H1 (cell line): ENCODE measurements around the gene RGS13. TPM values are rescaled to one million over a fixed set of nuclear protein-coding genes. Genes with fewer than 3 reads are reported as not detected.

Experiments used
- CTCF ChIA-PET: fragments of 300-600 bp; sonication (Branson Sonifier 250); formaldehyde crosslinking; loops from one replicate; lab custom pipeline; 2021; ENCODE audit not compliant: partially characterized antibody; lab: Charles Lee
- POLR2A ChIA-PET: fragments of 300-600 bp; sonication (Branson Sonifier 250); formaldehyde crosslinking; loops from one replicate; lab custom pipeline; 2021; ENCODE audit warnings: inconsistent platforms; ENCODE audit not compliant: partially characterized antibody; lab: Charles Lee
- DNase-seq, 2 experiments: peaks; one replicate each; pipeline versions ENCODE4 v3.0.0 to v3.0.0-alpha.2; 2010 to 2022; ENCODE audit warnings: low spot score in 2 of 2, low read depth in 1 of 2, mixed read lengths in 1 of 2
- FAIRE-seq: peaks from 2 replicates; lab custom pipeline; 2011; peaks lifted over from hg19 to GRCh38; lab: Jason Lieb, UNC
- H2AFZ ChIP-seq: 2 replicates; pipeline ENCODE4 v1.8.1; 2012; ENCODE audit warnings: low read length, inconsistent platforms
- H2AK5ac ChIP-seq: 2 replicates; pipeline ENCODE4 v1.6.1; 2013; ENCODE audit warnings: low read depth, low read length
- H2BK120ac ChIP-seq: replicated peaks from 2 replicates; pipeline ENCODE3; 2013; ENCODE audit warnings: low read depth, low read length, inconsistent platforms
- H2BK12ac ChIP-seq: 2 replicates; pipeline ENCODE4 v1.6.1; 2013; ENCODE audit warnings: low read depth, low read length
- H2BK15ac ChIP-seq: 2 replicates; pipeline ENCODE4 v1.6.1; 2013; ENCODE audit warnings: low read length
- H2BK20ac ChIP-seq: 2 replicates; pipeline ENCODE4 v1.6.1; 2013; ENCODE audit warnings: low read length
- H2BK5ac ChIP-seq: 2 replicates; pipeline ENCODE4 v1.6.1; 2013; ENCODE audit warnings: low read depth, low read length
- H3K14ac ChIP-seq: 2 replicates; pipeline ENCODE4 v1.6.1; 2013; ENCODE audit warnings: inconsistent platforms; ENCODE audit not compliant: insufficient read length
- H3K18ac ChIP-seq: 2 replicates; pipeline ENCODE4 v1.6.1; 2013; ENCODE audit warnings: low read length; ENCODE audit errors: extremely low read depth
- H3K23ac ChIP-seq: 2 replicates; pipeline ENCODE4 v1.6.1; 2013; ENCODE audit warnings: inconsistent platforms; ENCODE audit not compliant: insufficient read length
- H3K23me2 ChIP-seq: 2 replicates; pipeline ENCODE4 v1.6.1; 2013; ENCODE audit warnings: low read depth, low read length
- H3K27ac ChIP-seq: 2 replicates; pipeline ENCODE4 v1.6.1; 2011; ENCODE audit warnings: low read depth, low read length, inconsistent platforms
- H3K27me3 ChIP-seq, 4 experiments: replicated peaks in 1 of 4; 1 replicate in 1 of 4; 2 replicates in 3 of 4; pipeline versions ENCODE4 v1.6.1 to v1.8.1; 2011 to 2013; ENCODE audit warnings: low read length in 3 of 4, mild to moderate bottlenecking in 3 of 4, inconsistent platforms in 2 of 4, mixed read lengths in 2 of 4, moderate library complexity in 1 of 4; ENCODE audit not compliant: control insufficient read depth in 3 of 4, insufficient read depth in 3 of 4; ENCODE audit errors: extremely low read depth in 1 of 4
- H3K36me3 ChIP-seq, 4 experiments: 2 replicates each; pipeline versions ENCODE4 v1.6.1 to v1.8.1; 2011 to 2013; ENCODE audit warnings: mild to moderate bottlenecking in 4 of 4, low read length in 3 of 4, moderate library complexity in 2 of 4, control low read depth in 1 of 4, inconsistent platforms in 1 of 4; ENCODE audit not compliant: insufficient read depth in 4 of 4, control insufficient read depth in 2 of 4
- H3K4ac ChIP-seq: replicated peaks from 2 replicates; pipeline ENCODE3; 2013; ENCODE audit warnings: low read length, low read depth, mixed read lengths, inconsistent platforms; ENCODE audit not compliant: insufficient read length
- H3K4me1 ChIP-seq, 4 experiments: replicated peaks in 1 of 4; 1 replicate in 1 of 4; 2 replicates in 3 of 4; pipeline versions ENCODE4 v1.6.1 to v1.8.1; 2011 to 2013; ENCODE audit warnings: low read length in 3 of 4, inconsistent platforms in 2 of 4, mixed read lengths in 1 of 4; ENCODE audit not compliant: insufficient read depth in 4 of 4, control insufficient read depth in 3 of 4
- H3K4me2 ChIP-seq, 2 experiments: 2 replicates each; pipeline versions ENCODE4 v1.6.1 to v1.8.1; 2011 to 2013; ENCODE audit warnings: low read depth in 2 of 2, low read length in 2 of 2, control low read depth in 1 of 2, inconsistent platforms in 1 of 2, mild to moderate bottlenecking in 1 of 2; ENCODE audit not compliant: insufficient read depth in 1 of 2
- H3K4me3 ChIP-seq, 4 experiments: fragments of 200-600, 300-600 bp in 1 of 4; sonication (generic), shearing (Covaris generic), sonication (Bioruptor Twin) in 1 of 4; 2 replicates each; pipeline versions ENCODE4 v1.5.1 to v1.8.1; 2011 to 2016; ENCODE audit warnings: low read length in 4 of 4, low read depth in 3 of 4, control low read depth in 2 of 4, inconsistent platforms in 2 of 4, mild to moderate bottlenecking in 2 of 4, mixed read lengths in 1 of 4, moderate library complexity in 1 of 4; ENCODE audit not compliant: insufficient read depth in 2 of 4; ENCODE audit errors: extremely low read depth in 1 of 4
- H3K56ac ChIP-seq: replicated peaks from 2 replicates; pipeline ENCODE3; 2013; ENCODE audit warnings: low read depth, mild to moderate bottlenecking, mixed read lengths, low read length, inconsistent platforms; ENCODE audit not compliant: insufficient read length
- H3K79me1 ChIP-seq: 2 replicates; pipeline ENCODE4 v1.6.1; 2013; ENCODE audit warnings: low read depth, low read length, control low read depth
- H3K79me2 ChIP-seq, 2 experiments: 2 replicates each; pipeline versions ENCODE4 v1.6.1 to v1.8.1; 2012 to 2013; ENCODE audit warnings: low read length in 2 of 2, mild to moderate bottlenecking in 2 of 2, inconsistent platforms in 1 of 2; ENCODE audit not compliant: insufficient read depth in 2 of 2, control insufficient read depth in 1 of 2
- H3K9ac ChIP-seq, 4 experiments: replicated peaks in 1 of 4; 1 replicate in 1 of 4; 2 replicates in 3 of 4; pipeline versions ENCODE4 v1.6.1 to v1.8.1; 2011 to 2013; ENCODE audit warnings: low read depth in 3 of 4, low read length in 3 of 4, control low read depth in 2 of 4, mild to moderate bottlenecking in 2 of 4, moderate library complexity in 2 of 4, inconsistent platforms in 1 of 4; ENCODE audit errors: extremely low read depth in 1 of 4
- H3K9me3 ChIP-seq, 2 experiments: 2 replicates each; pipeline versions ENCODE4 v1.6.1 to v1.8.1; 2012 to 2013; ENCODE audit warnings: mild to moderate bottlenecking in 2 of 2, moderate library complexity in 2 of 2, control low read depth in 1 of 2, inconsistent platforms in 1 of 2, low read depth in 1 of 2, low read length in 1 of 2, mixed read lengths in 1 of 2; ENCODE audit not compliant: insufficient read depth in 2 of 2
- H4K20me1 ChIP-seq, 2 experiments: replicated peaks in 1 of 2; 2 replicates each; pipeline versions ENCODE3 to v1.8.1; 2011 to 2013; ENCODE audit warnings: inconsistent platforms in 2 of 2, low read length in 2 of 2, mild to moderate bottlenecking in 1 of 2; ENCODE audit not compliant: insufficient read depth in 2 of 2, control insufficient read depth in 1 of 2
- H4K5ac ChIP-seq: 2 replicates; pipeline ENCODE4 v1.6.1; 2013; ENCODE audit warnings: low read length, low read depth, mixed read lengths, inconsistent platforms; ENCODE audit not compliant: insufficient read length
- H4K8ac ChIP-seq: 2 replicates; pipeline ENCODE4 v1.8.0; 2013; ENCODE audit warnings: mild to moderate bottlenecking, moderate library complexity, low read length, inconsistent platforms; ENCODE audit not compliant: insufficient read depth; ENCODE audit errors: extremely low read depth
- H4K91ac ChIP-seq: replicated peaks from 2 replicates; pipeline ENCODE3; 2013; ENCODE audit warnings: low read length, mixed read lengths, inconsistent platforms; ENCODE audit not compliant: insufficient read length
- BACH1 ChIP-seq: IDR thresholded peaks from 2 replicates; pipeline ENCODE4 v1.6.1; 2012; ENCODE audit warnings: low read length, improper control_type of control experiment
- BRCA1 ChIP-seq: IDR thresholded peaks from 2 replicates; pipeline ENCODE4 v1.6.1; 2012; ENCODE audit warnings: low read depth, low read length, improper control_type of control experiment
- CHD2 ChIP-seq: IDR thresholded peaks from 2 replicates; pipeline ENCODE4 v1.6.1; 2012; ENCODE audit warnings: low read length, improper control_type of control experiment
- CTBP2 ChIP-seq: IDR thresholded peaks from 2 replicates; pipeline ENCODE4 v1.7.0; 2011; ENCODE audit warnings: borderline replicate concordance, mild to moderate bottlenecking, moderate library complexity, mixed read lengths, low read length; ENCODE audit not compliant: insufficient read depth, insufficient read length
- GTF2F1 ChIP-seq: IDR thresholded peaks from 2 replicates; pipeline ENCODE4 v1.6.1; 2012; ENCODE audit warnings: low read depth, low read length, improper control_type of control experiment, borderline replicate concordance
- KDM4A ChIP-seq: IDR thresholded peaks from one replicate; pipeline ENCODE4 v1.7.1; 2012; ENCODE audit warnings: low read depth, mild to moderate bottlenecking, moderate library complexity, low read length, inconsistent platforms; ENCODE audit not compliant: severe bottlenecking
- KDM5A ChIP-seq: fragments of 200-600 bp; IDR thresholded peaks from 2 replicates; pipeline ENCODE4 v1.7.1; 2012; ENCODE audit warnings: mild to moderate bottlenecking, low read length, inconsistent platforms, mixed read lengths
- MAX ChIP-seq: IDR thresholded peaks from 2 replicates; pipeline ENCODE4 v1.6.1; 2012; ENCODE audit warnings: inconsistent platforms
- POLR2AphosphoS5 ChIP-seq: IDR thresholded peaks from 2 replicates; pipeline ENCODE4 v1.6.1; 2011; ENCODE audit warnings: low read depth, low read length
- SIN3A ChIP-seq, 2 experiments: IDR thresholded peaks in 1 of 2; conservative IDR thresholded peaks in 1 of 2; 2 replicates each; pipeline ENCODE4 v1.6.1; 2011 to 2012; ENCODE audit warnings: low read length in 2 of 2, improper control_type of control experiment in 1 of 2, low read depth in 1 of 2, mild to moderate bottlenecking in 1 of 2
- YY1 ChIP-seq: IDR thresholded peaks from 2 replicates; pipeline ENCODE4 v1.6.1; 2011; ENCODE audit warnings: low read depth, mild to moderate bottlenecking, low read length
- WGBS, 2 experiments: shearing (Covaris generic) in 1 of 2; methylation state at CpG; one replicate each; pipeline versions ENCODE4 v1.1.6 to v1.1.7; 2013 to 2015; ENCODE audit warnings: low lambda C conversion rate in 2 of 2, mixed read lengths in 2 of 2, inconsistent platforms in 1 of 2, low coverage in 1 of 2, missing lambda C conversion rate in 1 of 2; ENCODE audit not compliant: insufficient replicate concordance in 2 of 2, insufficient coverage in 1 of 2, insufficient read length in 1 of 2; ENCODE audit errors: extremely low coverage in 1 of 2, missing lambda C conversion rate in 1 of 2; 5-methylcytosine and 5-hydroxymethylcytosine counted together
- polyA plus RNA-seq, 7 experiments: library from polyadenylated mRNA; depleted of rRNA in 3 of 7; stranded (reverse) in 5 of 7; unstranded in 2 of 7; fragments of >200 nt in 5 of 7; fragments of 200-250 nt in 2 of 7; gene quantifications; 1 replicate in 5 of 7; 2 replicates in 1 of 7; 4 replicates in 1 of 7; pipeline versions ENCODE4 v1.2.1 to v1.2.3, GENCODE V29; 2011 to 2013; ENCODE audit warnings: missing spikeins in 2 of 7, mixed read lengths in 2 of 7
- total RNA-seq: library from RNA; stranded (reverse); fragmentation: NEBNext Ultra II Directional; extraction: Animal tissue kit (Norgen Biotek cat#: 25700); gene quantifications from 2 replicates; pipeline ENCODE4 v1.2.1, GENCODE V29; 2021

The RGS13 gene
- total and polyA plus RNA-seq, 2 of the 8 experiments (the other 6 are each of a cell fraction or from before 2014, with no cell fraction given) = not detected

GRCh38 chr1:192601143-192601542 lies 34.8 kb upstream of the RGS13 start:
- H3K23me2 ChIP-seq = no peaks in the 10 kb centered on the region
- H4K8ac ChIP-seq = no peak overlapping the region
- H4K20me1 ChIP-seq = no peaks in the 10 kb centered on the region
- H2AFZ ChIP-seq = no peak overlapping the region
- H3K9me3 ChIP-seq = no peaks in the 10 kb centered on the region
- no peak overlapping the region for H3K23ac ChIP-seq
- H4K91ac ChIP-seq = no peak overlapping the region
- CTCF ChIA-PET = no interaction called here
- WGBS, 2 experiments = 89% methylated on average over 1 of the region's 1 CpG; no CpG with 5 or more reads in 1 of the 2 experiments
- no peaks in the 10 kb centered on the region for H3K79me2 ChIP-seq
- H3K27ac ChIP-seq = no peak overlapping the region
- H4K5ac ChIP-seq = no peak overlapping the region
- no peak overlapping the region for H3K14ac ChIP-seq
- no peak overlapping the region for H3K9ac ChIP-seq
- H3K4me1 ChIP-seq = no peaks in the 10 kb centered on the region
- H3K79me1 ChIP-seq = no peaks in the 10 kb centered on the region
- H3K27me3 ChIP-seq = no peaks in the 10 kb centered on the region
- H2BK120ac ChIP-seq = no peak overlapping the region
- no peak overlapping the region for H3K56ac ChIP-seq
- no peak overlapping the region for H3K18ac ChIP-seq
- DNase-seq = no peak
- no peak overlapping the region for H2BK12ac ChIP-seq
- no peak overlapping the region for H3K4ac ChIP-seq
- no peak overlapping the region for H3K4me2 ChIP-seq
- no peak overlapping the region for H2BK15ac ChIP-seq
- no peak for FAIRE-seq
- H3K36me3 ChIP-seq = no peaks in the 10 kb centered on the region; a peak in 1 of 8 replicates
- no peak overlapping the region for H2BK20ac ChIP-seq
- POLR2A ChIA-PET = no interaction called here
- H2AK5ac ChIP-seq = no peak overlapping the region
- no peak overlapping the region for H2BK5ac ChIP-seq
- H3K4me3 ChIP-seq = no peak overlapping the region
- no peak for TF ChIP-seq CTBP2
- TF ChIP-seq MAX = no peak
- TF ChIP-seq KDM5A = no peak
- TF ChIP-seq YY1 = no peak
- no peak for TF ChIP-seq GTF2F1
- TF ChIP-seq POLR2AphosphoS5 = no peak
- no peak for TF ChIP-seq BRCA1
- TF ChIP-seq CHD2 = no peak
- TF ChIP-seq SIN3A (conservative IDR thresholded peaks at IDR 0.05 in 1 of 2, IDR thresholded peaks at IDR 0.05 in 1 of 2; ENCODE audit: low read depth in 1 of 2, low read length in 2 of 2) = no peak
- no peak for TF ChIP-seq KDM4A
- no peak for TF ChIP-seq BACH1
